Left kidney (tissue), 8 donors: ENCODE measurements around the gene SNTN. TPM values are rescaled to one million over a fixed set of nuclear protein-coding genes. Genes with fewer than 3 reads are reported as not detected.
"Not testable (repeated sequence)": the region's sequence is repeated elsewhere in the genome, so short reads cannot be mapped to it uniquely, and the experiment has no call there.

ENCODE experiments used
- DNase-seq: peaks from one replicate; pipeline ENCODE4 v3.0.0-alpha.2; 2013
- long read RNA-seq, 8 donors: transcript quantifications; one replicate each; lab custom pipeline, GENCODE V29; 2026
- polyA plus RNA-seq: library from polyadenylated mRNA; unstranded; fragments of 120-200 nt; gene quantifications from one replicate; pipeline ENCODE4 v1.2.1, GENCODE V29; 2013; ENCODE audit not compliant: insufficient read length

The SNTN gene
- polyA plus RNA-seq, result not detected
- long read RNA-seq, donor 1, result 0 reads
- long read RNA-seq, donor 2, result 0 reads
- long read RNA-seq, donor 3, result 0 reads
- long read RNA-seq, donor 4, result 0 reads
- long read RNA-seq, donor 5, result 0 reads
- long read RNA-seq, donor 6, result 0 reads
- long read RNA-seq, donor 7, result 0 reads
- long read RNA-seq, donor 8, result 0 reads

GRCh38 chr3:63652066-63652725 is at the start of gene SNTN:
Gene SNTN, plus strand, starts transcription at chr3:63652675. Its CDS starts 13 bp downstream, at chr3:63652688.
- no peak for DNase-seq

- no peak for DNase-seq
These were observed 44.8 kb upstream of the SNTN start for GRCh38 chr3:63607716-63608115.

GRCh38 chr3:63609408-63609807 is 43.1 kb upstream of the SNTN start:
- no peak for DNase-seq

- DNase-seq, result no peak
These were observed 42.6 kb upstream of the SNTN start for GRCh38 chr3:63609834-63610233.

- no peak for DNase-seq
These were observed 41.1 kb upstream of the SNTN start for GRCh38 chr3:63611382-63611781.

- no peak for DNase-seq
These were observed 38.9 kb upstream of the SNTN start for GRCh38 chr3:63613561-63613960.

- DNase-seq, result no peak
These were observed 35.1 kb upstream of the SNTN start for GRCh38 chr3:63617391-63617790.

GRCh38 chr3:63624941-63625560 is 27.4 kb upstream of the SNTN start:
- no peak for DNase-seq

- DNase-seq, result no peak
These were observed 20.8 kb upstream of the SNTN start for GRCh38 chr3:63631670-63632069.

GRCh38 chr3:63635186-63635585 is 17.3 kb upstream of the SNTN start:
- DNase-seq, result no peak

GRCh38 chr3:63639806-63640205 is 12.7 kb upstream of the SNTN start:
- no peak for DNase-seq

- DNase-seq, result no peak
These were observed 10.0 kb upstream of the SNTN start for GRCh38 chr3:63642488-63642887.

GRCh38 chr3:63644212-63644797 is 8.2 kb upstream of the SNTN start:
- no peak for DNase-seq

GRCh38 chr3:63644928-63645781 is 7.3 kb upstream of the SNTN start:
- not testable (repeated sequence) for DNase-seq

GRCh38 chr3:63654211-63654610 is 1.7 kb downstream of the SNTN start:
- no peak for DNase-seq

GRCh38 chr3:63654931-63655330 is 2.5 kb downstream of the SNTN start:
- DNase-seq, result no peak

GRCh38 chr3:63655519-63655918 is 3.0 kb downstream of the SNTN start:
- no peak for DNase-seq

GRCh38 chr3:63656786-63657185 is 4.3 kb downstream of the SNTN start:
- DNase-seq, result no peak

GRCh38 chr3:63661242-63661641 is 8.8 kb downstream of the SNTN start:
- DNase-seq, result no peak

GRCh38 chr3:63662011-63662410 is 9.5 kb downstream of the SNTN start:
- DNase-seq, result no peak

GRCh38 chr3:63662500-63662899 is 10.0 kb downstream of the SNTN start:
- no peak for DNase-seq

- no peak for DNase-seq
These were observed 18.1 kb downstream of the SNTN start for GRCh38 chr3:63670544-63670943.
